ENCODE measurements around the gene L3MBTL1.
"Not testable (repeated sequence)": the region's sequence is repeated elsewhere in the genome, so short reads cannot be mapped to it uniquely, and the experiment has no call there.

The L3MBTL1 gene

GRCh38 chr20:43507150-43508080 is at the start of gene L3MBTL1:
TSS of gene L3MBTL1 (plus strand) at chr20:43507697. CDS start at chr20:43513504, 5,807 bp downstream.
- DNase-seq (ENCODE audit: low spot score) = peak; percentile 52

- DNase-seq (ENCODE audit: low spot score) = no peak
Observed at GRCh38 chr20:43458422-43458924, 49.0 kb upstream of the L3MBTL1 start.

- no peak for DNase-seq (ENCODE audit: low spot score)
Observed at GRCh38 chr20:43459022-43459942, 48.2 kb upstream of the L3MBTL1 start.

GRCh38 chr20:43460172-43460829 is 47.2 kb upstream of the L3MBTL1 start:
- DNase-seq (ENCODE audit: low spot score) = no peak

GRCh38 chr20:43460830-43461200 is 46.7 kb upstream of the L3MBTL1 start:
- no peak for DNase-seq (ENCODE audit: low spot score)

GRCh38 chr20:43461894-43462659 is 45.4 kb upstream of the L3MBTL1 start:
- DNase-seq (ENCODE audit: low spot score) = no peak

DNA sequence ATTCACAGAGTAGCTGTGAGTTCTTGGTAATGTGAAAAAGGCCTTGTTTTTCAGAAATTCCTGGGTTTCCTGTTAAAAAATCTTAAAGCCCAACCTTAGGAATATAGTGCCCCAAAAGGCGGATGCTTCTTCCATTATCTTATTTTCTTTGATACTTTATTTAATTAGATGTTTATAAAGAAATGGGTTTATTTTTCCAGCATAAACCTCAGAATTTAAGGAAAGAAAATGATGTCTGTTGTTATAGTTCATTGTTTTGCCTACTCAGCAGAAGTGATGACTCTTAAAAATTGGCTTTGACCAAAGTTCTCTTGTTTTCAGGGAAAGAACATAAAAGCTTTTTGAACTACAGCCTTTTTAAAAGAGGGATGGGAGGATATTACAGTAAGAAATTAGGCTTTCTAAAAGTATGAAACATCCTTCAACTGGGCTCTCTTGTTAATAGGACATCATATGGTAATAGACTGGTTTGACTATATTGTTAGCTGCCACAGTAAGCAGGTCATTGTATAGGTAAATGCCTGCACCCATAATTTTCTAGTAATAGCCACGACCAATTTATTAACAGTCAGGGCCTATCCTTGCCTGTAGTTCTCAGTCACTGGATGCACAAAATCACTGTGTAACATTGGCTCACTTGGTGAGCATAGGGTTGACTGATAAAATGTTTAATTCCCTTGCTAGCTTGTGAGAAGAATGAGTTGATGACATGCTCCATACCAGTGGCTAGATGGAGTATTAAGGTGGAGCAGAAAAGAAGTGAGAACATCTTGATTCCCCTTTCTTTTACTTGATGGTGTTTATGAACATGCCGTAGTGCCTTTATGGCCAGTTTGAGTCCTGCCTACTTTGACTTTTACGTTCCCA is 44.6 kb upstream of the L3MBTL1 start:
- DNase-seq (ENCODE audit: low spot score) = no peak

DNA sequence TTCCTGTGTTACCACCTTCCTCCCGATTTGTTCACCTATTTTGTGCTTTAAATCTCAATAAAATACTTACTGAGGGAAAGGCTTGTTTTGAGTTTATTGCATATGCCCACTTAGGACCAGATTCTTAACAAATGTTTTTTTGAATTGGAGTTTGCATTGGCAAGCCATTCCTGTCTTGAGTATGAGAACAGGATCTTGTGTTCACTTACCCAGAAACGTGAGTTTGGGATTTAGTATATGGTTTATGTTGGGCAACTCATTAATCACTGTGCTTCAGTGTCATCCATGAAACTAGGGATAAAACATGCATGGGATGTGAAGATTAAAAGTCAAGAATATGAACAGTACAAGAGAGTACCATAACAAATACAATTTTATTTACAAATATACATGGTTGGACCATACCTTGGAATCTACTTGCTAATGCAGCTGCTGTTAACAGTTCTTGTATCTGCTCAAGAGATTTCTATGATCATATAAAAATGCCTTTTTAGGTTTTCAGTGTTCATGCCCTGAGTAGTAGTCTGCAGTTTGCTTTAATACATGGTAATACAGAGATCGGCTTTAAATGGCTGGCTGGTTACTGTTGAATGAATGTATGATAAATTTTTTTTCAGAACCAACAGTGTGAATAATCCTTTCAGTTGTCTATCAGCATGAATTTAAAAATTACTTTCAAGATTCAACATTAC is 43.8 kb upstream of the L3MBTL1 start:
- no peak for DNase-seq (ENCODE audit: low spot score)

DNA sequence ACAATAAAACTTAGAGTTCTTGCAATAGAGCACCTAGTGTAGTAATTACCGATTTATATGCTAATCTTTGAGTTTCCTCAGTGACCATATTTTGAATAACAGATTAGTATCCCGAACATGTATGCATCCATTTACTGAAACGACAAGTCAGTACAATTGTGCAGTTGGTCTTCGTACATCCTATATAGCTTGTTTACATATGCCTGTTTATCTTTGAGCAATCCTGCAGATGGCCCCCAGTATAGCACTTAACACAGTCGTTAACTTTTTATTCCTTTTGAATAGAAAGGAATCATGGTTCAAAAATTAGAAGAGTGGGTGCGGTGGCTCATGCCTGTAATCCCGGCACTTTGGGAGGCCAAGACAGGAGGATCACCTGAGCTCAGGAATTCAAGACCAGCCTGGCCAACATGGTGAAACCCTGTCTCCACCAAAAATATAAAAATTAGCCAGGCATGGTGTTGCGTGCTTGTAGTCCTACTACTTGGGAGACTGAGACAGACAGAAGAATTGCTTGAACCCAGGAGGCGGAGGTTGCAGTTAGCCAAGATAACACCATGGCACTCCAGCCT is 43.2 kb upstream of the L3MBTL1 start:
- no peak for DNase-seq (ENCODE audit: low spot score)

- DNase-seq (ENCODE audit: low spot score) = no peak
Observed at GRCh38 chr20:43465625-43465943, 41.9 kb upstream of the L3MBTL1 start.

DNA sequence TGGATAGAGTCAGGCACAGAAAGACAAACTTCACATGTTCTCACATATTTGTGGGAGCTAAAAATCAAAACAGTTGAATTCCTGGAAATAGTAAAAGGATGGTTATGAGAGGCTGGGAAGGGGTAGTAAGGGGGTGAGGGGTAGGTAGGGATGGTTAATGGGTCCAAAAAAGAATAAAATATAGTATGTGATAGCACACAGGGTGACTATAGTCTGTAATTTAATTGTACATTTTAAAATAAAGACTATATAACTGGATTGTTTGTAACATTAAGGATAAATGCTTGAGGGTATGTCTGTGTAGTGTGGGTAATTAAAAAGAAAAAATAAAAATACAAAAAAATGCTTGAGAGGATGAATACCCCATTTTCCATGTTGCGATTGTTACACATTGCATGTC is 39.9 kb upstream of the L3MBTL1 start:
- no peak for DNase-seq (ENCODE audit: low spot score)

DNA sequence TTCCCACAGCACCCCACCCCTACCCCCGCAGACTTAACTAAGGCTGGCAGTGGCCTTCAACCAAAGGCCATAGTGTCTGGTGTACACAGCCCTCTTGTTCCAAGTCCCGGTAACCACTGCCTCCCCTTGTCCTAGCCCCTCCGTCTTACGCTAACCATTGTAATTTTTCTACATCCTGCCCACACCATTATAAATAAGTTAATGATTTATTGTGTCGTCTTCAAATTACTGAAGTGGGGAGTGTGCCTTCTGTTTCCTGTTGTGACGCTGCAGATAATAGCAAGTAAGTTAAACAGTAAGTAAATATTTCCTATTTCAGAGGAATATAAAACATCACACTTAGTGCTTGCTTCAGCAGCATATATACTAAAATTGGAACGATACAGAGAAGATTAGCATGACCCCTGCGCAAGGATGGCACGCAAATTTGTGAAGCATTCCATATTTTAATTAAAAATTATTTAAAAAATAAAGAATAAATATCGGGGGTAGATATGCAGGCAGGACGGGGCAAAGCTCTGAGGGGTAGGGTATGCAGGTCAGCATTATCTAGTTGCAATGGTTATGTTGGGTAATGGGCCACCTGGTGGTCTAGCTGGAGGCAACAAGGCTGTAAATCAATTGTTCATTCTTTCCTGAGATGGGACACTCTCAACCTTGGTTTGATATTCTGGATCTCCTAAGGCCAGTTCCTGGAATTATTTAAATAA is 34.7 kb upstream of the L3MBTL1 start:
- DNase-seq (ENCODE audit: low spot score) = no peak

GRCh38 chr20:43473381-43473704 is 34.2 kb upstream of the L3MBTL1 start:
- no peak for DNase-seq (ENCODE audit: low spot score)

GRCh38 chr20:43477193-43477592 is 30.3 kb upstream of the L3MBTL1 start:
- DNase-seq (ENCODE audit: low spot score) = no peak

DNA sequence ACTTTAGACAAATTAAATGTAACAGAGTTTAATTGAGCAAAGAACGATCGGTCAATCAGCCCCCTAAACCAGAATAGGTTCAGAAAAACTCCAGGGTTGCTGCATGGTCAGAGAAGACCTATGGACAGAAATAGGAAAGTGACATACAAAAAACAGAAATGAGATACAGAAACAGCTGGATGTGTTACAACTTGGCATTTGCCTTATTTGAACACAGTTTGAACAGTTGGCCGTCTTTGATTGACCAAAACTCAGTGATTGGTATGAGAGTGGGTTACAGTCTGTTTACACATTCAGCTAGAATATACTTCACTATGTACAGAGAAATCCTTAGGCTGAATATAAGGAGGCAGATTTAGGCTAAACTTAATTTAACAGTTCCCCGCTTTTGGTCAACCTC is 29.9 kb upstream of the L3MBTL1 start:
- no peak for DNase-seq (ENCODE audit: low spot score)

GRCh38 chr20:43490038-43490437 is 17.5 kb upstream of the L3MBTL1 start:
- no peak for DNase-seq (ENCODE audit: low spot score)

DNA sequence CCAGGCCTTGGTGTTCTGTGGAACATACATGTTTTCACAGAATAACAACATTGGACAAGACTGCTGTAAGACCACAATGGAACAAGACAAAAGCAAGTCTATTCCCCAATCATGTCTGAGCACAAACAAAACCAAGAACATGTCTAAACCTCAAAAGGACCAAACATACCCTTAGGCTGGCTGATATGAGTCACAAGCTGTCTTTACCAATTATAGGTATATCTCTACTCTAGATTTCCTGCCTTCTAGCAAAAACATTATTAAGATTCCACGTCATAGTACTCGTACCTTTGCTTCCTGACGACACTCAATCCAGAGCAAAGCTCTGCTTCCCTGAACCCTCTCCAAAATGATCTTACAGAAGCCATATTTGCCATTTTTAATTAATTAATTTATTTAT is 15.4 kb upstream of the L3MBTL1 start:
- no peak for DNase-seq (ENCODE audit: low spot score)

DNA sequence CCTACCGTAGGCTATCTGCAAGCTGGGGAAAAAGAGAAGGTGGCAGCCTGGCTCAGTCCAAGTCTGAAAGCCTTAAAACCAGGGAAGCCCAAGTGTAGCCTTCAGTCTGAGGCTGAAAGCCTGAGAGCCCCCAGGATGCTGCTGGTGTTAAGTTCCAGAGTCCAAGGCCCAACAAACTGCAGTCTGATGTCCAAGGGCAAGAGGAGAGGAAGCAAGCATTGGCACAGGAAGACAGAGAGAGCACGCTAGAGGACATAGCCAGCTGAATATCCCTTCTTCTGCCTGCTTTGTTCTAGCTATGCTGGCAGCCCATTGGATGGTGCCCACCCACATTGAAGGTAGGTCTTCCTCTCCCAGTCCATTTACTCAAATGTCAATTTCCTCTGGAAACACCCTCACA is 12.1 kb upstream of the L3MBTL1 start:
- DNase-seq (ENCODE audit: low spot score) = no peak

DNA sequence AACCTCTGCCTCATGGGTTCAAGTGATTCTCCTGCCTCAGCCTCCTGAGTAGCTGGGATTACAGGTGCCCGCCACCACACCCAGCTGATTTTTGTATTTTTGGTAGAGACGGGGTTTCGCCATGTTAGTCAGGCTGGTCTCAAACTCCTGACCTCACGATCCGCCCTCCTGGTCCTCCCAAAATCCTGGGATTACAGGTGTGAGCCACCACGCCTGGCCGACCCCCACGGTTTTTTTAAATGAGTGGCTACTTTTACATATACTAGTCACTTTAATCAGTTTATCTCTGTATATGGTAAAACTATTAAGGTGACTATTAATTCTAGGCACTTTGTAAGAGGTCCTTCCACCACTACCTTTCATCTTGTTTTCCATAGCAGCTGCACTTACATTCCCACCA is 5.5 kb upstream of the L3MBTL1 start:
- DNase-seq (ENCODE audit: low spot score) = not testable (repeated sequence)
